Prostate gland (tissue), 2 donors: ENCODE data around the gene GPR146. TPM values are rescaled to one million over a fixed set of nuclear protein-coding genes. Genes with fewer than 3 reads are reported as not detected.

ENCODE experiments used
- DNase-seq: peaks from one replicate; pipeline ENCODE4 v3.0.0-alpha.2; 2019; ENCODE audit warnings: low spot score
- H3K27ac ChIP-seq, 2 donors: fragments of 200-600 bp; sonication (generic); 2 replicates each; pipeline ENCODE4 v1.5.1; 2017 to 2019
- H3K27me3 ChIP-seq: fragments of 200-600 bp; sonication (generic); replicated peaks from 2 replicates; pipeline ENCODE4 v1.5.1; 2019; ENCODE audit not compliant: insufficient read depth
- H3K36me3 ChIP-seq, 2 donors: fragments of 200-600 bp; sonication (generic); 1 replicate in 1 of 2; 2 replicates in 1 of 2; pipeline versions ENCODE4 v1.5.1 to v1.8.1; 2017 to 2019
- H3K4me1 ChIP-seq: fragments of 200-600 bp; sonication (generic); replicated peaks from 2 replicates; pipeline ENCODE4 v1.5.1; 2019
- H3K4me3 ChIP-seq, 2 donors: fragments of 200-600 bp; sonication (generic); 2 replicates each; pipeline ENCODE4 v1.5.1; 2017 to 2019
- H3K9me3 ChIP-seq: fragments of 200-600 bp; sonication (generic); 2 replicates; pipeline ENCODE4 v1.5.1; 2017
- POLR2A ChIP-seq: fragments of 450-650 bp; IDR thresholded peaks from one replicate; pipeline ENCODE4 v1.6.1; 2016; ENCODE audit warnings: antibody characterized with exemption, mild to moderate bottlenecking
- POLR2AphosphoS5 ChIP-seq: sonication (generic); formaldehyde crosslinking; IDR thresholded peaks from one replicate; pipeline ENCODE4 v1.6.1; 2017; ENCODE audit warnings: antibody characterized with exemption
- WGBS: methylation state at CpG from one replicate; pipeline ENCODE4 v1.1.5; 2018; 5-methylcytosine and 5-hydroxymethylcytosine counted together
- intact Hi-C: fragments of 100-400 bp; cut with DNase I; formaldehyde crosslinking; loops from one replicate; pipeline ENCODE4 v1.14.2; 2022
- total RNA-seq, 2 donors: library from RNA; depleted of rRNA; stranded (reverse); fragments of >200 nt; gene quantifications; one replicate each; pipeline ENCODE4 v1.1.0, GENCODE V29; 2016
- TF ChIP-seq, protein P1 (sequence below), 4 experiments: fragments of 200-600 bp in 2 of 4; fragments of 450-650 bp in 2 of 4; sonication (generic) in 2 of 4; IDR thresholded peaks; 1 replicate in 3 of 4; 2 replicates in 1 of 4; pipeline ENCODE4 v1.5.1; 2016 to 2019; ENCODE audit warnings: antibody characterized with exemption in 4 of 4, mild to moderate bottlenecking in 2 of 4, moderate library complexity in 2 of 4

GPR146 gene
- total RNA-seq, 2 donors from 2014 or later, result 6.1 to 25.9 TPM

DNA sequence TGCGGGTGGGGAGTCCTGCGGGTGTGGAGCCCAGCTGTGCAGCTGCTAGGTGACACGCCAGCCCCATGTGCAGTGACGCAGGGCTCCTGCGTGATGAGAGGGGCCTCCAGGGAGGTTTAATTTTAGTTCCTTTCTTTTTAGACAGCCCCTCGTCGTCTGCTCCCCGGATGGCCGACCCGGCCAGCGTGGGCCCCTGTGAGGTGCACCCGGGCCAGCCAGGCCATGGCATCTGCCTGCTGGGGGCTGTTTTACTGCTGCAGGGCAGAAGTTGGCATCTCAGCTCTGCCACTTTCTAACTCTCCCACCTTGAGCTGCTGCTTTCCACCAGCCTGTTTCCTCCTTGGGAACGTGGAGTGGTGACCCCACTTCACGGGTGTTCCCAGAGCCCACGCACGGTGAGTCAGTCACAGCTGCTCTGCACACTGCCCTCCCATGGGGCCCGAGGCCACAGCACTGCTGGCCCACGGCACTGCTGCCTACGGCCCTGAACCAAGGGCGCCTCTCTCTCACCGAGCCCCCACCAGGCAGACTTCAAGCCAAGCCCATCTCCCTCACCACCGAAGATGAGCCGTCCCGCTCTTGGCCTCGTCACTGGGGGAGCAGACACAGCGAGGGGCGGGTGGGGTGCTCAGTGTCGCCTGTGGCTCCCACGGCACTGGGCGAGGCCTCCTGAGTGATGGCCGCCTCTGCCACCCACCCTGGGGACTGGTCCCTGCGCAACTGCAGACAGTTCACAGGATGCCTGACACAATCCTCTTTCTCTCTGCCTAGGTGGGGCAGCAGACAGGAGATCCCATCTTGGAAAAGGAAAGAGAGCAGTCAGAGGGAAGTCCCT is 40.1 kb upstream of the GPR146 start:
- TF ChIP-seq POLR2A, result no peak
- no peak for TF ChIP-seq POLR2AphosphoS5
- TF ChIP-seq, protein P1, sequence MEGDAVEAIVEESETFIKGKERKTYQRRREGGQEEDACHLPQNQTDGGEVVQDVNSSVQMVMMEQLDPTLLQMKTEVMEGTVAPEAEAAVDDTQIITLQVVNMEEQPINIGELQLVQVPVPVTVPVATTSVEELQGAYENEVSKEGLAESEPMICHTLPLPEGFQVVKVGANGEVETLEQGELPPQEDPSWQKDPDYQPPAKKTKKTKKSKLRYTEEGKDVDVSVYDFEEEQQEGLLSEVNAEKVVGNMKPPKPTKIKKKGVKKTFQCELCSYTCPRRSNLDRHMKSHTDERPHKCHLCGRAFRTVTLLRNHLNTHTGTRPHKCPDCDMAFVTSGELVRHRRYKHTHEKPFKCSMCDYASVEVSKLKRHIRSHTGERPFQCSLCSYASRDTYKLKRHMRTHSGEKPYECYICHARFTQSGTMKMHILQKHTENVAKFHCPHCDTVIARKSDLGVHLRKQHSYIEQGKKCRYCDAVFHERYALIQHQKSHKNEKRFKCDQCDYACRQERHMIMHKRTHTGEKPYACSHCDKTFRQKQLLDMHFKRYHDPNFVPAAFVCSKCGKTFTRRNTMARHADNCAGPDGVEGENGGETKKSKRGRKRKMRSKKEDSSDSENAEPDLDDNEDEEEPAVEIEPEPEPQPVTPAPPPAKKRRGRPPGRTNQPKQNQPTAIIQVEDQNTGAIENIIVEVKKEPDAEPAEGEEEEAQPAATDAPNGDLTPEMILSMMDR (IDR thresholded peaks at IDR 0.05), result no peak

DNA sequence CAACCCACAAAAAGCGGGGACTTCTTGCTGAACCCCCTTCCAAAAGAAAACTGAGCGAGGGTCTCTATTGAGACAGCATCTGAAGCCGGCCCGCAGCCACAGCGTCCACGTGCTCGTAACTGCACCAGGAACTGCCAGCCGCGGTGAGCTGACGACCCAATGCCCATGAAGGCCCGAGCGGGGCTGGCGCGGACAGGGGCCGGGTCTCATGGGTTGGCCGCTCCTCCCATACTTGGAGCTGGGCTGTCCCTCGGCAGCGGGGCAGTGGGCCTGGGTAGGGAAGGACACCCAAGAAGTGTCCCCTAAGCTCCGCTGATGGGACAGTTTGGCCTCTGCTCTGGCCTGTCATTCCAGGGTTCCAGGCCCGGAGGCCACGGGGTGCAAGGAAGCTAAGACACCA is 39.0 kb upstream of the GPR146 start:
- intact Hi-C loops, result no loop called here
- no peak overlapping the region for H3K4me3 ChIP-seq
- TF ChIP-seq POLR2AphosphoS5 (no peak), POLR2A (no peak)
- TF ChIP-seq, protein P1 (IDR thresholded peaks at IDR 0.05), result no peak
- WGBS, result 89% methylated on average over 20 of the region's 21 CpGs
- DNase-seq, result no peak
- no peaks in the 10 kb centered on the region for H3K27me3 ChIP-seq
- no peaks in the 10 kb centered on the region for H3K4me1 ChIP-seq
- no peak overlapping the region for H3K27ac ChIP-seq
- H3K36me3 ChIP-seq, result no peaks in the 10 kb centered on the region
- no peaks in the 10 kb centered on the region for H3K9me3 ChIP-seq

More for the DNA sequence above, 40.1 kb upstream of the GPR146 start:
- Histone ChIP-seq H3K27me3 (no peaks in the 10 kb centered on the region), H3K27ac (no peak overlapping the region), H3K4me3 (no peak overlapping the region), H3K4me1 (no peaks in the 10 kb centered on the region), H3K9me3 (no peaks in the 10 kb centered on the region), H3K36me3 (no peaks in the 10 kb centered on the region)
- WGBS, result 85% methylated on average over 32 of the region's 32 CpGs
- intact Hi-C loops, result no loop called here
- DNase-seq, result no peak

DNA sequence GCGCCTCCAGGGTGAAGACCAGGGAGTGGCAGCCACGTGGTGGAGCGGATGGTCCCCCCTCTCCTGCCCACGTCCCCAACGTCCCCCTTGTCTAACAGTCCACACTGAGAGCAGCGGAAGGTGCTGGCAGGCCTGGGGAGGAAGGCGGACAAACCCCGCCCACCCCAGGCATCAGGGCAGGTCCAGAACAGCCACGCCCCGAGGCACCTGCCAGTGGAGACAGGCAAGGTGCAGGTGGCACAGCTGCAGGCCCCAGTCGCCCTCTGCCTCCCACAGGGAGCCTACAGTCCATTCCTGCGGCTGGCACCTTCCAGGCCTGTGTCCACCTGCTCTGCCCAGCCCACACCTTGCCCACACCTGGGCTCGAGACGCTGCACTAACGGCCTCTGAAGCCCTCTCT is 36.4 kb upstream of the GPR146 start:
- peaks cover 2% of the 10 kb centered on the region for H3K4me1 ChIP-seq
- TF ChIP-seq POLR2A (no peak), POLR2AphosphoS5 (no peak)
- TF ChIP-seq, protein P1 (IDR thresholded peaks at IDR 0.05), result no peak
- H3K27ac ChIP-seq, result no peak overlapping the region
- H3K4me3 ChIP-seq, result no peak overlapping the region
- no peaks in the 10 kb centered on the region for H3K9me3 ChIP-seq
- no peaks in the 10 kb centered on the region for H3K27me3 ChIP-seq
- no peak for DNase-seq
- 70% methylated on average over 15 of the region's 15 CpGs for WGBS
- H3K36me3 ChIP-seq, result no peaks in the 10 kb centered on the region
- intact Hi-C loops, result no loop called here

DNA sequence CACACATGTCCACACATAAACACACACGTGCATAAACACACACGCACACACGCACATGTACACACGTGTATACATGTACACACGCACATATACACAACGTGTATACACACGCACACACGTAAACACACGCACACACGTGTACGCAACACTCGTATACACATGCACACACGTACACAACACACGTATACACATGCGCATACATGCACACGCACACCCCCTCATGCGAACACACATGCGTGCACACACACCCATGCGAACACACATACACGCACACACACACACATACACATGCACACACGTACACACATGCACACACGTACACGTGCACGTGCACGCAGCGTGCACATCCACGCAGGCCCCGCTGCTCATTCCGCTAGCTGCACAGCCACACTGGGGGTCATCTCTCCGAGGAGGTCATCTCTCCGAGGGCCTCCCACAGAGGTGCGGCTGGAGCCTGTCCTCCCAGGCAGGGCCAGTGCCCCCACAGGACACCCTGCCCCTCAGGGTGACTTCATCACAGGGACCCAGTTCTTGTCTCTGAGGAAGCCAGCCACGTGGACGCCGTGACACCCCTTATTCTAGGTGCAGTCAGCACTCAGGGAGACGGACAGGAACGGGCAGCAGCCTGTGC is 35.5 kb upstream of the GPR146 start:
- Histone ChIP-seq H3K36me3 (no peaks in the 10 kb centered on the region), H3K27me3 (no peaks in the 10 kb centered on the region), H3K27ac (no peak overlapping the region), H3K4me1 (peaks cover 4% of the 10 kb centered on the region), H3K4me3 (no peak overlapping the region), H3K9me3 (no peaks in the 10 kb centered on the region)
- WGBS, result 91% methylated on average over 37 of the region's 37 CpGs
- intact Hi-C loops, result no loop called here
- TF ChIP-seq POLR2A (no peak), POLR2AphosphoS5 (no peak)
- TF ChIP-seq, protein P1 (IDR thresholded peaks at IDR 0.05), result no peak
- DNase-seq, result no peak

DNA sequence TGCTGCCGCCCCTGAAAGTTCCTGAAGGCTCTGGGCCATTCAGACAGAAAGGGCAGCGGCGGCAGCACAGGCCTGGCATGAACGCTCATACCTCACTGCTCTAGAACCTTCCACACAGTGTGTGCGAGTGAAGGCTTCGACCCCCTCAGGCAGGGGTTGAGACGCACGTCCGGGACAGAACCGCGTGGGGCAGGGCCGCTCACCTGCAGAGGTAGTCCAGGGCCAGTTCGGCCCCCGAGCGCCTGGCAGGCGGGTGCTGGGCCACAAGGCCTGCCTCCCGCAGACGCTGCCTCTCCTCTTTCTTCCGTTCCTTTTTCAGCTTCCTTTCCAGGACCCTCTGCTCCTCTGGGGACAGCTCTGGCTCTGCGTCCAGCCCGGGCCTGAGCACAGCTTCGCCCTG is 34.6 kb upstream of the GPR146 start:
- 91% methylated on average over 22 of the region's 22 CpGs for WGBS
- Histone ChIP-seq H3K4me1 (peaks cover 4% of the 10 kb centered on the region), H3K27ac (no peak overlapping the region), H3K36me3 (no peaks in the 10 kb centered on the region), H3K27me3 (no peaks in the 10 kb centered on the region), H3K4me3 (no peak overlapping the region), H3K9me3 (no peaks in the 10 kb centered on the region)
- no peak for DNase-seq
- intact Hi-C loops, result no loop called here
- TF ChIP-seq POLR2A (no peak), POLR2AphosphoS5 (no peak)
- TF ChIP-seq, protein P1 (IDR thresholded peaks at IDR 0.05), result no peak
